WTC11 (cell line): ENCODE measurements around the gene DRC3. TPM values are rescaled to one million over a fixed set of nuclear protein-coding genes. Genes with fewer than 3 reads are reported as not detected.

Experiments
- ATAC-seq: fragments of 200-7000 bp; cut with Tn5 transposase; 2 replicates; pipeline ENCODE4 v1.10.0; 2021; ENCODE audit warnings: mild to moderate bottlenecking, moderate library complexity
- CTCF ChIA-PET: fragments of 300-600 bp; sonication (Branson Sonifier 250); formaldehyde crosslinking; loops from one replicate; lab custom pipeline; 2021; ENCODE audit warnings: antibody characterized with exemption; lab: Charles Lee
- POLR2A ChIA-PET: fragments of 350-600 bp; sonication (Branson Sonifier 250); formaldehyde crosslinking; loops from one replicate; lab custom pipeline; 2021; ENCODE audit warnings: antibody characterized with exemption; lab: Charles Lee
- DNase-seq: peaks from one replicate; pipeline ENCODE4 v3.0.0; 2021; ENCODE audit warnings: low spot score
- H3K27ac Mint-ChIP-seq: 2 replicates; pipeline ENCODE4 v1.8.0; 2021; ENCODE audit warnings: mixed read lengths
- H3K27me3 Mint-ChIP-seq: 2 replicates; pipeline ENCODE4 v1.8.0; 2021; ENCODE audit warnings: low read depth, mild to moderate bottlenecking, moderate library complexity, mixed read lengths
- H3K36me3 Mint-ChIP-seq: 2 replicates; pipeline ENCODE4 v1.8.0; 2021; ENCODE audit warnings: mixed read lengths
- H3K4me1 Mint-ChIP-seq: 2 replicates; pipeline ENCODE4 v1.8.0; 2022; ENCODE audit warnings: mixed read lengths
- H3K4me3 Mint-ChIP-seq: 2 replicates; pipeline ENCODE4 v1.8.0; 2021; ENCODE audit warnings: mild to moderate bottlenecking, moderate library complexity, mixed read lengths
- H3K9me3 Mint-ChIP-seq: 2 replicates; pipeline ENCODE4 v1.8.0; 2021; ENCODE audit warnings: mixed read lengths
- ARID4B ChIP-seq: sonication (generic); formaldehyde crosslinking; IDR thresholded peaks from 2 replicates; pipeline ENCODE4 v1.8.0; 2023; ENCODE audit warnings: missing genetic modification reagents, mild to moderate bottlenecking, borderline replicate concordance
- ATF1 ChIP-seq: sonication (generic); formaldehyde crosslinking; IDR thresholded peaks from 2 replicates; pipeline ENCODE4 v1.8.1; 2023; ENCODE audit warnings: mild to moderate bottlenecking, moderate library complexity, missing genetic modification reagents
- GTF2I ChIP-seq: fragments of 250-450 bp; sonication (Bioruptor Pico); conservative IDR thresholded peaks from 2 replicates; pipeline ENCODE4 v1.4.0; 2021; ENCODE audit warnings: mild to moderate bottlenecking
- HMGA2 ChIP-seq: fragments of 250-450 bp; sonication (Bioruptor Pico); IDR thresholded peaks from 2 replicates; pipeline ENCODE4 v1.4.0; 2021; ENCODE audit warnings: mild to moderate bottlenecking, moderate library complexity
- MXD4 ChIP-seq: fragments of 250-450 bp; sonication (Bioruptor Pico); IDR thresholded peaks from 2 replicates; pipeline ENCODE4 v1.8.0; 2021; ENCODE audit warnings: mild to moderate bottlenecking, moderate library complexity, borderline replicate concordance
- NFYB ChIP-seq: sonication (generic); formaldehyde crosslinking; conservative IDR thresholded peaks from 2 replicates; pipeline ENCODE4 v1.8.0; 2022; ENCODE audit warnings: low read depth, missing genetic modification reagents
- OVOL2 ChIP-seq: fragments of 250-450 bp; sonication (Bioruptor Pico); IDR thresholded peaks from 2 replicates; pipeline ENCODE4 v1.9.0; 2021; ENCODE audit warnings: mild to moderate bottlenecking, borderline replicate concordance
- RORB ChIP-seq: fragments of 250-450 bp; sonication (Bioruptor Pico); IDR thresholded peaks from 2 replicates; pipeline ENCODE4 v1.9.0; 2021; ENCODE audit warnings: mild to moderate bottlenecking
- ZBTB21 ChIP-seq: sonication (generic); formaldehyde crosslinking; IDR thresholded peaks from 2 replicates; pipeline ENCODE4 v1.8.1; 2023; ENCODE audit warnings: mild to moderate bottlenecking, missing genetic modification reagents, borderline replicate concordance
- ZNF423 ChIP-seq: fragments of 250-450 bp; sonication (Bioruptor Pico); IDR thresholded peaks from 2 replicates; pipeline ENCODE4 v2.1.2; 2022; ENCODE audit warnings: mild to moderate bottlenecking, moderate library complexity
- total RNA-seq: library from RNA; stranded (reverse); gene quantifications from 3 replicates; pipeline ENCODE4 v1.2.3, GENCODE V29; 2021
- TF ChIP-seq, protein P1 (sequence below): fragments of 250-450 bp; sonication (Bioruptor Pico); conservative IDR thresholded peaks from 2 replicates; pipeline ENCODE4 v1.9.0; 2021; ENCODE audit warnings: mild to moderate bottlenecking
- TF ChIP-seq, protein P2 (sequence below): fragments of 250-450 bp; sonication (Bioruptor Pico); IDR thresholded peaks from 2 replicates; pipeline ENCODE4 v2.1.2; 2022; ENCODE audit warnings: mild to moderate bottlenecking, moderate library complexity
- TF ChIP-seq, protein P3 (sequence below): sonication (generic); formaldehyde crosslinking; IDR thresholded peaks from 2 replicates; pipeline ENCODE4 v1.8.0; 2023; ENCODE audit warnings: missing genetic modification reagents
- TF ChIP-seq, protein P4 (sequence below): sonication (generic); formaldehyde crosslinking; IDR thresholded peaks from 2 replicates; pipeline ENCODE4 v1.8.1; 2022; ENCODE audit warnings: mild to moderate bottlenecking, moderate library complexity, missing genetic modification reagents
- TF ChIP-seq, protein P5 (sequence below): fragments of 250-450 bp; sonication (Bioruptor Pico); IDR thresholded peaks from 2 replicates; pipeline ENCODE4 v1.9.0; 2021; ENCODE audit warnings: moderate library complexity, mild to moderate bottlenecking, inconsistent platforms, borderline replicate concordance
- TF ChIP-seq, protein P6 (sequence below): fragments of 250-450 bp; sonication (Bioruptor Pico); IDR thresholded peaks from 2 replicates; pipeline ENCODE4 v1.9.0; 2021; ENCODE audit warnings: mild to moderate bottlenecking
- TF ChIP-seq, protein P7 (sequence below): sonication (generic); formaldehyde crosslinking; conservative IDR thresholded peaks from 2 replicates; pipeline ENCODE4 v1.8.1; 2022; ENCODE audit warnings: mild to moderate bottlenecking, missing genetic modification reagents

DRC3 gene
- total RNA-seq, 1 experiment from 2014 or later: 0.42 TPM

GRCh38 chr17:17979778-17980177 is 7.1 kb downstream of the DRC3 start:
- DNase-seq (no peak), ATAC-seq (no peak)
- H3K4me3 Mint-ChIP-seq: no peak overlapping the region
- TF ChIP-seq, protein P1, sequence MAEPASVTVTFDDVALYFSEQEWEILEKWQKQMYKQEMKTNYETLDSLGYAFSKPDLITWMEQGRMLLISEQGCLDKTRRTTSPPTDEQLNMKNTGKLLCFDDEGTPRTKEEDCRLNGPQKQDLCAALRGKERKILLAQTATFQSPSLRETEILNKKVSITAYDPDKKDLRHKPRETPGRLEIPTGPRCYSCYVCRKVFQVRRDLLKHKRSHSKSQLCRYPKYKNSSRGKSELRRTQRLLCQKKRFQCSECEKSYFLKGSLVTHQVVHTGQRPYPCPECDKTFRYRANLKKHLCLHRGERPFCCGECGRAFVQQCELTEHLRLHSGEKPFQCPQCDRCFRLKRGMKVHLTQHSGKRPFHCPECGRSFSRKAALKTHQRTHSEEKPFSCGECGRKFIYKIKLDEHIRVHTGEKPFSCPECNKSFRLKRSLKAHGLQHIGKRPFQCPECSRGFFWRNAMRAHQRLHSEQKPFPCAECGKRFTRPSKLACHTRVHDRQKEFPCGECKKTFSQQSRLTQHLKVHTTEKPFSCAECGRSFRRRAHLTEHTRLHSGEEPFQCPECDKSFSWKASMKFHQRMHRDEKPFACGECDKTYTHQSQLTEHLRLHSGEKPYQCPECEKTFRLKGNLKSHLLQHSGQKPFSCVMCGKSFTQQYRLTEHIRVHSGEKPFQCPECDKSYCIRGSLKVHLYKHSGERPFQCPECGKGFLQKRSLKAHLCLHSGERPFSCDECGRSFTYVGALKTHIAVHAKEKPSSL (CRISPR knock-in tag): no peak
- no peak for TF ChIP-seq NFYB
- TF ChIP-seq, protein P2, sequence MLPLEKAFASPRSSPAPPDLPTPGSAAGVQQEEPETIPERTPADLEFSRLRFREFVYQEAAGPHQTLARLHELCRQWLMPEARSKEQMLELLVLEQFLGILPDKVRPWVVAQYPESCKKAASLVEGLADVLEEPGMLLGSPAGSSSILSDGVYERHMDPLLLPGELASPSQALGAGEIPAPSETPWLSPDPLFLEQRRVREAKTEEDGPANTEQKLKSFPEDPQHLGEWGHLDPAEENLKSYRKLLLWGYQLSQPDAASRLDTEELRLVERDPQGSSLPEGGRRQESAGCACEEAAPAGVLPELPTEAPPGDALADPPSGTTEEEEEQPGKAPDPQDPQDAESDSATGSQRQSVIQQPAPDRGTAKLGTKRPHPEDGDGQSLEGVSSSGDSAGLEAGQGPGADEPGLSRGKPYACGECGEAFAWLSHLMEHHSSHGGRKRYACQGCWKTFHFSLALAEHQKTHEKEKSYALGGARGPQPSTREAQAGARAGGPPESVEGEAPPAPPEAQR (CRISPR knock-in tag): no peak
- TF ChIP-seq, protein P3, sequence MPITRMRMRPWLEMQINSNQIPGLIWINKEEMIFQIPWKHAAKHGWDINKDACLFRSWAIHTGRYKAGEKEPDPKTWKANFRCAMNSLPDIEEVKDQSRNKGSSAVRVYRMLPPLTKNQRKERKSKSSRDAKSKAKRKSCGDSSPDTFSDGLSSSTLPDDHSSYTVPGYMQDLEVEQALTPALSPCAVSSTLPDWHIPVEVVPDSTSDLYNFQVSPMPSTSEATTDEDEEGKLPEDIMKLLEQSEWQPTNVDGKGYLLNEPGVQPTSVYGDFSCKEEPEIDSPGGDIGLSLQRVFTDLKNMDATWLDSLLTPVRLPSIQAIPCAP (CRISPR knock-in tag): no peak
- TF ChIP-seq ZBTB21 (CRISPR knock-in tag): no peak
- CTCF ChIA-PET: interaction anchor here (0.7 to 2.1 kb wide), 3 partner anchors 13 to 252 kb away, joined by 3 to 7 read pairs (median 3); no protein-coding TSS in a partner anchor
- H3K4me1 Mint-ChIP-seq: no peaks in the 10 kb centered on the region
- no peaks in the 10 kb centered on the region for H3K36me3 Mint-ChIP-seq
- no peak overlapping the region for H3K27ac Mint-ChIP-seq
- no peaks in the 10 kb centered on the region for H3K9me3 Mint-ChIP-seq
- H3K27me3 Mint-ChIP-seq: no peaks in the 10 kb centered on the region; the same call in 1 of the 2 replicates
- POLR2A ChIA-PET: no interaction called here

DNA sequence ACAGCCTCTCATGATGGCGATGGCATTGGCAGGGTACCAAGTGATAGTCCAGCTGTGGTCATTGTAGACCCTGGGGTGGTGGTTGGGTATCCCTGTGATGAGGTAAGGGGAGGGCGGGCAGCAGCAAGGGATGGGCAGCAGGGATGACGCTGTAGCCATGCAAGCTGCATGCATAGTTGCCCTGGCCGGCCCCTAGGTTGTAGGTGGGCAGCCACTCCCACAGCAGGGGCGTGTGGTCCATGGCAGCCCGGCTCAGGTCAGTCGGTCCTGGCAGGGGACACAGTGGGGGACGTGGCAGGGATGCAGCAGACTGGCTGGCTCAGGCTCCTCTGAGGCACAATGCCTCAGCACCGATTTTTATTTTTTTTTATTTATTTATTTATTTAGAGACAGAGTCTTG is 8.7 kb downstream of the DRC3 start:
- no peak overlapping the region for H3K4me3 Mint-ChIP-seq
- ATAC-seq: no peak
- no peak for DNase-seq
- CTCF ChIA-PET: interaction anchor here (2.1 kb wide), 1 partner anchor 13 kb away, joined by 7 read pairs; no protein-coding TSS in a partner anchor
- TF ChIP-seq, protein P4, sequence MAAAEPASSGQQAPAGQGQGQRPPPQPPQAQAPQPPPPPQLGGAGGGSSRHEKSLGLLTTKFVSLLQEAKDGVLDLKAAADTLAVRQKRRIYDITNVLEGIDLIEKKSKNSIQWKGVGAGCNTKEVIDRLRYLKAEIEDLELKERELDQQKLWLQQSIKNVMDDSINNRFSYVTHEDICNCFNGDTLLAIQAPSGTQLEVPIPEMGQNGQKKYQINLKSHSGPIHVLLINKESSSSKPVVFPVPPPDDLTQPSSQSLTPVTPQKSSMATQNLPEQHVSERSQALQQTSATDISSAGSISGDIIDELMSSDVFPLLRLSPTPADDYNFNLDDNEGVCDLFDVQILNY: no peak
- TF ChIP-seq HMGA2 (CRISPR knock-in tag): no peak
- no peak for TF ChIP-seq ARID4B
- TF ChIP-seq, protein P5, sequence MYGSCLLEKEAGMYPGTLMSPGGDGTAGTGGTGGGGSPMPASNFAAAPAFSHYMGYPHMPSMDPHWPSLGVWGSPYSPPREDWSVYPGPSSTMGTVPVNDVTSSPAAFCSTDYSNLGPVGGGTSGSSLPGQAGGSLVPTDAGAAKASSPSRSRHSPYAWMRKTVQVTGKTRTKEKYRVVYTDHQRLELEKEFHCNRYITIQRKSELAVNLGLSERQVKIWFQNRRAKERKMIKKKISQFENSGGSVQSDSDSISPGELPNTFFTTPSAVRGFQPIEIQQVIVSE: no peak
- no peak for TF ChIP-seq ZNF423 (CRISPR knock-in tag)
- no peak for TF ChIP-seq ATF1 (CRISPR knock-in tag)
- no peak for TF ChIP-seq MXD4 (CRISPR knock-in tag)
- TF ChIP-seq, protein P6, sequence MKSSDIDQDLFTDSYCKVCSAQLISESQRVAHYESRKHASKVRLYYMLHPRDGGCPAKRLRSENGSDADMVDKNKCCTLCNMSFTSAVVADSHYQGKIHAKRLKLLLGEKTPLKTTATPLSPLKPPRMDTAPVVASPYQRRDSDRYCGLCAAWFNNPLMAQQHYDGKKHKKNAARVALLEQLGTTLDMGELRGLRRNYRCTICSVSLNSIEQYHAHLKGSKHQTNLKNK (CRISPR knock-in tag): no peak
- no peak for TF ChIP-seq OVOL2
- TF ChIP-seq, protein P7, sequence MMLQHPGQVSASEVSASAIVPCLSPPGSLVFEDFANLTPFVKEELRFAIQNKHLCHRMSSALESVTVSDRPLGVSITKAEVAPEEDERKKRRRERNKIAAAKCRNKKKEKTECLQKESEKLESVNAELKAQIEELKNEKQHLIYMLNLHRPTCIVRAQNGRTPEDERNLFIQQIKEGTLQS (CRISPR knock-in tag): no peak
- TF ChIP-seq GTF2I (CRISPR knock-in tag): no peak
- TF ChIP-seq RORB (CRISPR knock-in tag): no peak
- TF ChIP-seq, all 79 proteins: peak for 0
- POLR2A ChIA-PET: no interaction called here
- Mint-ChIP-seq H3K27ac (no peak overlapping the region), H3K9me3 (no peaks in the 10 kb centered on the region), H3K36me3 (no peaks in the 10 kb centered on the region), H3K4me1 (no peaks in the 10 kb centered on the region), H3K27me3 (no peaks in the 10 kb centered on the region)
